GM12872 (cell line): ENCODE data around the gene UBN2.

Experiments
- CTCF ChIP-seq: IDR thresholded peaks from 3 replicates; pipeline ENCODE4 v1.5.1; 2011; ENCODE audit warnings: low read depth, mild to moderate bottlenecking, low read length, moderate library complexity; ENCODE audit not compliant: insufficient read depth

The UBN2 gene

GRCh38 chr7:139292821-139293220, 61.8 kb downstream of the UBN2 start:
- TF ChIP-seq CTCF: no peak

- no peak for TF ChIP-seq CTCF
These were observed 62.5 kb downstream of the UBN2 start for GRCh38 chr7:139293534-139293933.

GRCh38 chr7:139294241-139294640, 63.2 kb downstream of the UBN2 start:
- TF ChIP-seq CTCF: no peak

GRCh38 chr7:139294951-139295575, 64.0 kb downstream of the UBN2 start:
- no peak for TF ChIP-seq CTCF

- no peak for TF ChIP-seq CTCF
These were observed 66.8 kb downstream of the UBN2 start for GRCh38 chr7:139297795-139298194.

- no peak for TF ChIP-seq CTCF
These were observed 68.3 kb downstream of the UBN2 start for GRCh38 chr7:139299296-139299695.

- no peak for TF ChIP-seq CTCF
These were observed 69.4 kb downstream of the UBN2 start for GRCh38 chr7:139300390-139300789.

- TF ChIP-seq CTCF: no peak
These were observed 73.5 kb downstream of the UBN2 start for GRCh38 chr7:139304517-139304916.
